PC-9 (cell line): ENCODE data around the gene DSCAM.

Experiments
- CTCF ChIP-seq: fragments of 200-600 bp; sonication (generic); conservative IDR thresholded peaks from 2 replicates; pipeline ENCODE4 v1.6.1; 2017; ENCODE audit warnings: mixed run types, antibody characterized with exemption, mild to moderate bottlenecking, moderate library complexity
- EZH2 ChIP-seq: fragments of 200-600 bp; sonication (generic); IDR thresholded peaks from 2 replicates; pipeline ENCODE4 v1.8.0; 2017; ENCODE audit warnings: antibody characterized with exemption, low read depth

GRCh38 chr21:40555021-40555528 lies 291.9 kb downstream of the DSCAM start:
- no peak for TF ChIP-seq CTCF
- TF ChIP-seq EZH2: no peak
